Fibroblast of skin of left biceps (primary cell): ENCODE measurements around the gene CCSER2.
A peak's percentile ranks its signal among the peaks of the same experiment; 100 is the strongest.
"Not testable (repeated sequence)": the region's sequence is repeated elsewhere in the genome, so short reads cannot be mapped to it uniquely, and the experiment has no call there.

Experiments
- DNase-seq, 2 experiments: peaks; one replicate each; pipeline ENCODE4 v3.0.0-alpha.2; 2013; ENCODE audit warnings: low read depth in 2 of 2

The CCSER2 gene

DNA sequence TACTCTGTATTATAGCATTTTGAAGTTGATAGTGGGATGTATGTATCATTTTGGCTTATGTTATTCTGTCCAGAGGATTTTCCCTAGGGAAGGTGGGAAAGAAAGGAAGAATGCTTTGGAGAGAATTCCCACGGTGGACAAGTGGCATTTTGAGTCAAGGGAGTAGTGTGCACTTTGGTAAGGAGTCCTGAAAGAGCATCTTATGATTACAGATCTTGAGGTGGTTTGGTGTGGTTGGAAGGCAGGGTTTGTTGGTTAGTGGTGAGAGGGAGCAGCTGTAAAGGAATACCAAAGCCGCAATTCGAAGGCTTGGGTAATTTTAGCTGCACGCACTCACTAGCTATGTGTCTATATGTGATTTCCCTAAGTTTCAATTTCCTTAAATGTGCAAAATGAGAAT, 16.1 kb downstream of the CCSER2 start:
- no peak for DNase-seq

GRCh38 chr10:84347575-84348002, 19.2 kb downstream of the CCSER2 start:
- not testable (repeated sequence) for DNase-seq

DNA sequence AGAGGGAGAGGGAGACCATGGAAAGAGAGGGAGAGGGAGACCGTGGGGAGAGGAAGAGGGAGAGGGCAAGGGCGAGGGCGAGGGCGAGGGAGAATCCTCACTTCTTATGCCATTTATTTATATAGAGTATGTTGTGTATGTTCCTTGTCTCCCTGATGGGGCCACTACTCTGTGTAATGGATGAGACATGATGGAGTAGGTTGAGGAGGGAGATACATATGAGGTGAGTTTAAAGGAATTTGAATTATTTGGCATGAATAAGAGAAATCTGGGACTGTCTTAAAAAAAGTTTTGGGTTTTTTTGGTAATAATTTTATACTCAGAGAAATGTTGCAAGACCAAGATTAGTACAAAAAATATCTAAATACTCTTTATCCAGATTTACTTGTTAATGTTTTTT, 20.1 kb downstream of the CCSER2 start:
- peak; percentile 60 to 62 for DNase-seq

GRCh38 chr10:84348860-84349259, 20.5 kb downstream of the CCSER2 start:
- peak; percentile 40 to 49 for DNase-seq

DNA sequence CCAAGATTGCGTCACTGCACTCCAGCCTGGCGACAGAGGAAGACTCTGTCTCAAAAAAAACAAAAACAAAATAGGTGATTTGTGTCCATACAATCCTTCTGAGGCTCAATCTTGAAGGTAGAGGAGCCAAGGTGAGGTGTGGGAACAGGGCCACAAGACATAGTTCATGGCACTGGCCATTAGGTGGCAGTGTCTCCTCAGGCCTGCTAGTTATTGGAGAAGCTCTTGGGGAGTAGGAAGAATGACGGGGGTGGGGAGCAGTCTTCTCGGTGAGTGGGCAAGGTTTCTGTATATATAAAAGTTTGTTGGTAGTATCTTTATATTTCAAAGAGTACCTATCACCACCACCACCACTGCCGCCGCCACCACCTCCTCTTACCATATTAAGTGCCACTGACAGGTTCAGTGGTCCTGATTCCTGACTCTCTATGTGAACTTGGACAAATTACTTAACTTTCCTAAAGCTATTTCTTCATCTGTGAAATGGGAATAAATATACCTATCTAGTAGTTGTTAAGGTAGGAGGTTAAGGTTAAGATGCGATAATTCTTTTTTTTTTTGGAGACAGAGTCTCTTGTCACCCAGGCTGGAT, 24.0 kb downstream of the CCSER2 start:
- no peak for DNase-seq

DNA sequence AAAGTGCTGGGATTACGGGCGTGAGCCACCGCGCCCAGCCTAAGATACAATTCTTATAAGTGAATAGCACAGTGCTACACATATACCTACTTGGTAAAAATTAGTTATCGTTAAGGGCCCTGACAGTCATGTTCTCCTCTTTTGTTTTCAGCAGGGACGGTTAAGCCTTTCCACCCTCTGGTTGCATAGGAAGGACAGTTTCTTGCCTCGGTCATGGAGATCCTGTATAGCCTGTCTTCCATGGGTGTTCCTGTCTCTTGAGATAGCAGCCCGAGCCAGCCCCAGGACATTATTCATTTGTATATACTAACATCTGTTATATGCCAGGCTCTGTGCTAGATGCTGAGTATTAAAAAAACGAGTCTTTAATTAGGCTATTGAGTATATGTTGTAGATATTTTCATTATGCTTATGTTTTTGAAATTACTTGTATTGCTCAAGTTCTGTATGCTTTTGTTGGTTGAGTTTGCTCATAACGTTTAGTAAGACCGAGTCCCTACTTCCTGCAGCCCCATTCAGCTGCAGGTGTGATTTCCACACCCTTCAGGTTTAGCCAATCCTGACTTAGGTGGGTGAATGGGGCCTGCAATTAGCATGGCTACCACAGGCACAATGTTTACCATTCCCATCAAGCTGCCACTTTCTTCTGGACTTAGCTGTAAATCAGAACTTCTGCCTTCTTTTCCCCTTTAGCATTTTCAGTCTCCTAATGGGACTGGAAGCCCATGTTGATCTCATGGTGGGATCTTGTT, 24.8 kb downstream of the CCSER2 start:
- no peak for DNase-seq

DNA sequence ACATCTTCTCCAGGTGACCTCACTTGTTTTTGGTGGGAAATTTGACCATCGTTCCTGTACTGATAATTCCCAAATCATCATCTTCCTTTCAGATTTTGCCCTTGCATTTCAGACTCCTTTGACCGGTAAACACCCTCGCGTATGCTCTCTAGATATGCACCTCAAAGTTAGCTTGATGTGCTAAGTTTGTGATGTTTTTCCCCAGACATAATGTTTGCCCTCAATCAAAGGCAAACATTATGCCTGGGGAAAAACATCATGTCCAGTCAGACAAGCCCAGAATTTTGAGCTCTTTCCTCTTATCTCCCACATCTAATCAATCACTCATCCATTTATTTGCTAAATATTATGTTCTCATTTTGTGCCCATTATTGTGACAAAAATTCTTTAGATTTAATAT, 26.2 kb downstream of the CCSER2 start:
- DNase-seq: no peak

DNA sequence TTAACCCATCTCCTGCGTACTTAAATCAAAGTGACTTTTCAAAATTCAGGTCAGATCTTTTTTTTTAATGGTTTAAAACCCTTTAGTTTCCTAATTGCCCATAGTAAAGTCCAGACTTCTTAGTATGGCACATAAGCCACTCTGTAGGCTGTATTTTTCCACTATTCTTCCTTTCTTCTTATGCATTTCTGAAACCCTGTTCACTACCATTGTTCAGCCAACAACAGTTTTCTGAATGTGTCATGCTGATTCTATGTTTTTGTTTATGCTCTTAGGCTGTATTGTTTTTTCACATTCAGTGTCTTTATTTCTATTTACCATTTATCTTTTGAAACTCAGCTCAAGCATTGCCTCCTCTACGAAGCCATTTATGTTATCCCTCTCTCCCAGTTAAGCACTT, 26.7 kb downstream of the CCSER2 start:
- DNase-seq: no peak

DNA sequence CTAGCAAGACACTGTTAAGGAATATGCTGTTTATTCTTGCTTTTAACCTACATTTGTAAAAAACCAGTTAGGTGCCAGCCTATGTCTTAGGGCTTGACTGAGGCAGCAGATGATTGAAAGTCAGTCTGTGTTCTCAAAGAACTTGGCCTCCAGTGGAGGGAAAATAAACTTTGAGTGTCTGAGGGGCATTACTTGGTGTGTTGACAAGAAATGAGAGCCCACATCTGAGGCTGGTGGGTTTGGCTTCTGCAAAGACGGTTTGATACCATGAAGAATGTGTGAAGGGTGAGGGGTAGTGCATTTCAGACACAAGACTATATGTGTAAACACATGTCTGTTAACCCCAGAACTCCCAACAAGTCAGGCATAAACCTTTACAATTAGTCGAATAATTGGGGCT, 28.5 kb downstream of the CCSER2 start:
- no peak for DNase-seq

DNA sequence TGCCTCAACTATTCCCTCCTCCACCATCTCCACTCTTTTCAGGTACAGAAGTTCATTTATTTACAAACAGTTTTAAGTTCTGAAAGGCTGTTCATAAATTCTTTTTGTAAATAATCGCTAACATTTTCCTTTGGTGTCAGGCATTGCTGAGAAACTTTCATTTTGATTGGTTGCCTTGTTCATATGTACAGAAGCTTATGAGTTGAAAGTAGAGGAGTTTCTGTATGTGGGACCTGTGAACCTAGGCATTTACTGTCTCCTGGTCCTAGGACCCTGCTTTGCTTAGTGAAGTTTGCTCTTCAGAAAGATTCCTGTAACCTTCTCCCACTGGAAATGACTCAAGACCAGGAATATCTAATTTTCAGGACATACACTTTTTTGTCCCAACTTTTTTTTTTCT, 30.4 kb downstream of the CCSER2 start:
- no peak for DNase-seq

DNA sequence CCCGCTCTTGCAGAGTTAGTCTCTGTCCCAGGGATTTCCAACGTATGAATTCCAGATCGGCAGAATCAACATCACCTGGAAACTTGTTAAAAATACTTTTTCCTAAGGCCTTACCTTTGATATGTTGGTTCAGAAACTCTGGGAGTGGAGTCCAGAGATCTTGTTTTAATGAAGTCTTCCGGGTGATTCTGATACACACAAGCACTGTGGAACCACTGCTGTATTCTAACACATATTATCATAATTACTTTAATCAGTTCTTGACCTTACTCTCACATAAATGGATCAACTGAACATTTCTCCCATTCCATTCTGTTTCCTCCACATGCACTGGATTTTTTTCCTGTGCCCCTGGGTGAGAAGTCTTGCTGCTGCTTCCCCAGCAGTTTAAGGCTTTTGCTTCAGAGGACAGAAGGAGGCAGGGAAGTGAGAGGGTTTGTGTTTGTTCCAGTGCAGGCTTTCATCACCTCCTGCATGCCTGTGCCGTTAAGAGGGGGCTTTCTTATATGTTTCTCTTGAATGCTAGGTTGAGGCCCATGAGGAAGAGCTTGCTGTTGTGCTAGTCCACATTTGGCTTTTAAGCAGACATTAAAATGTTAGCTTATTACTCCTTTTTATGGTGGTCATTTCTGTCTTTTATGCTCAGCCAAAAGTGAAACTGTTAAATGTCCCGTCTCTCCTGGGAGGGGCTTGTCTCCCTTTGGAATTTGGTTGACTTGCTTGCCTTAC, 32.4 kb downstream of the CCSER2 start:
- no peak for DNase-seq

DNA sequence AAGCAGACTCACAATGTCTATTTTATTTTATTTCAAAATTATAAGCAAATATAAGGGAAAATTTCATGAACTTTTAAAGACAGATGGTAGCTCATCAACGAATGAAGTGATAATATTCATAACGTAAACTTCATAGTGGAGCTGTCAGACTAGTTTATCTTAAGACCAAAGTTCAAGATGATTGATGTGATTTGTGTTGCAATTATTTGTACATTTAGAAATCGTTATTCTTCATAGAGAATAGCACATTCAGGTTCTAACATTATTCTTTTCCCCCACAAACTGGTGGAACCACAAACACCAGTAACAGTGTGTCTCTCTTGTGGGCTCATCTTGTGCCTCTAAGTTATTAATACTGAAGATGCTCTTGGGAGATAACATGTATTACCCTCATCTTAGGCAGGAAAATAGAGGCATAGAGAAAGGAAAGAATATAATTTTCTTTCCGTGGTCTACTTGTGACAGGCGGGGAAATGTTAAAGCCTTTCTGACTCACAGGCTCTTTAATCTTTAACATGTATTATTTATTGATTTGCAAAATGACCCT, 37.0 kb downstream of the CCSER2 start:
- DNase-seq: no peak

GRCh38 chr10:84366041-84366440, 37.7 kb downstream of the CCSER2 start:
- DNase-seq: no peak

GRCh38 chr10:84367256-84367655, 38.9 kb downstream of the CCSER2 start:
- no peak for DNase-seq

GRCh38 chr10:84368828-84369227, 40.4 kb downstream of the CCSER2 start:
- DNase-seq: no peak

DNA sequence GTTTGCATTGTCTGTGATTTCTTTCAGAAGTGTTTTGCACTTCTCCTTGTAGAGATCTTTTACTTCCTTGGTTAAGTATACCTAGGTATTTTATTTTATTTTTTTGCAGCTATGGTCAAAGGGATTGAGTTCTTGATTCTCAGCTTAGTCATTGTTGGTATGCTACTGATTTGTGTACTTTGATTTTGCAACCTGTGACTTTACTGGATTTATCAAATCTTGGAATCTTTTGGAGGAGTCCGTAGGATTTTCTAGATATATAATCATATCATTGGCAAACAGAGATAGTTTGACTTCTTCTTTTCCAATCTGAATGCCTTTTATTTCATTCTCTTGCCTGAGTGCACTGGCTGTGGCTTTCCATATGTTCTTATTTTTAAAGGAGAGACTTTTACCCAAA, 41.9 kb downstream of the CCSER2 start:
- DNase-seq: no peak

DNA sequence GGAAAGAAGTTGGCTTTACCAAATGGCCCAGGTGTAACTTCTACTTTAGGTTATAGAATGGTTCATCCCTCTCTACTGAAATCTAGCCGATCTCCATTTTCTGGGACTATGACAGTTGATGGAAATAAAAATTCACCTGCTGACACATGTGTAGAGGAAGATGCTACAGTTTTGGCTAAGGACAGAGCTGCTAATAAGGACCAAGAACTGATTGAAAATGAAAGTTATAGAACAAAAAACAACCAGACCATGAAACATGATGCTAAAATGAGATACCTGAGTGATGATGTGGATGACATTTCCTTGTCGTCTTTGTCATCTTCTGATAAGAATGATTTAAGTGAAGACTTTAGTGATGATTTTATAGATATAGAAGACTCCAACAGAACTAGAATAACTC, 43.6 kb downstream of the CCSER2 start:
- DNase-seq: no peak

DNA sequence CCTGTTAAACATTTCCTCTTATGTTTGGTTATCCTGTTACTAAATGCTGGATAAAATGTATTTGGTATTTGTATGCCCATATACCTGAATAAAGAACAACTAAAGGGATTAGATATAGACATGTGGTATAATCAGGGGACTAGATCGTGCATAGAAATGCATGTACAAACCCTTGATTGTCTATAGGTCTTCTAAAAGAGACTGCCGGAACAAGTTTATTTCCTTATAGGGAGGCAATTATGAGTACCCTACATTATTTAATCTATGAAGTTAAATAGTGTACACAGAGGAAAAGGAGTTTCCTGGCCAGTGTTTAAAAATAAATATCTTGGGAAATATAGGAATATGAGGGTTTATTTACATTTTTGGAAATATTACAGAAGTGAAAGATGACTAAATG, 44.6 kb downstream of the CCSER2 start:
- DNase-seq: no peak

DNA sequence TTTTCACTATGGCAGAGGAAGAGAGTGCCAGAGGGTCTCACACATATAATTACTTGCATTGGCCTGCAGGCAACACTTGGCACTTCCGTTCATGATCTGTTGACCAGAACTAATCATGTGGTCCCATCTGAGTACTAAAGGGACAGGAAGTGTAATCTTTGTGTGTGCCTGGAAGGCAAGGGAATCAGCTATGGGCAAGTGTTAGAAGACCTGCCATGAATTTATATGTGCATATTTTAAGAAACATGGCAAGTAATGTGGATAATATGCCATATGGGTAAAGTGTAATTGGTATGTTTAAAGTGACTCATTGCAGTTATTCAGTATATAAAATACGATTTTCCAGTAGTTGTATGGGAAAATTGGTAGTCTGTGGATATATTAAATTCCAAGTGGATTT, 46.1 kb downstream of the CCSER2 start:
- no peak for DNase-seq

- DNase-seq: peak in 1 of 2 experiments; percentile 14
These were observed 46.6 kb downstream of the CCSER2 start for GRCh38 chr10:84375011-84375410.

DNA sequence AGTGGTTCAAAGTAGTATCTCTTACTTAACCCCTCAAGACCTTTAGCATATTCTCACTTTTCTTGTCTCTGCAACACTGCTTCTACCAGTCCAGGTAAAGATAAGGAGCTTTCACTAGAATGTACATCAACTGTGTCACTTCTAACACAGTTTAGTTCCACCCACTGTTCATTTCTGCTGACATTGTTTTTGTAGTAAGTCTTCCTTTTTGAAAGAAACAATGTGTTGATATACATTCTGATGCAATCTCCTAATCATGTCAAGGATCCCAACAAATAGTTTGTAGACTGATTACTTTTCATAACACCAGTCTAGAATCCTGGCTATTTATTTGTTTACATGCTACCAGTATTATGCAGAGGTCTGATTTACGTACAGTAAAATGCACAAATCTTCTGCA, 47.5 kb downstream of the CCSER2 start:
- DNase-seq: no peak

- no peak for DNase-seq
These were observed 59.8 kb downstream of the CCSER2 start for GRCh38 chr10:84388148-84388547.

DNA sequence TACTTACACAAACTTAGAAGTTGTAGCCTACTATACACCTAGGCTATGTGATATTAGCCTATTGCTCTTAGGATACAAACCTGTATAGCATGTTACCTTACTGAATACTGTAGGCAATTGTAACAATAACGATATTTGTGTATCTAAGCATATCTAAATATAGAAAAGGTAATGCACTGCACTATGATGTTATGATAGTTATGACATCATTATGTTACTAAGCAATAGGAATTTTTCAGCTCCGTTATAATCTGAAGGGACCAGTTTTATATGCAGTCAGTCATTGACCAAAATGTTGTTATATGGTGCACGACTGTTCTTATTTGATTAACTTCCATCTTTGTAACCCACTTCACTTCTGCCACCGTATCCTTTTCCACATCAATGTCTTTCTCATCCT, 62.0 kb downstream of the CCSER2 start:
- no peak for DNase-seq
